ENCODE measurements around the gene DNAJC18. TPM values are rescaled to one million over a fixed set of nuclear protein-coding genes. Genes with fewer than 3 reads are reported as not detected.

DNAJC18 gene
- total RNA-seq, 2 donors from 2014 or later = 14.8 to 15.2 TPM

Other genes starting within 250 kb of the DNAJC18 start
- 10 to 100 TPM; 41.4 to 42.5 TPM for gene SIL1, start 241.2 kb downstream of the DNAJC18 start, total RNA-seq
- 100 to 1,000 TPM; 104 to 162 TPM for gene MATR3, start 145.8 kb downstream of the DNAJC18 start, total RNA-seq
- 100 to 1,000 TPM; 108 to 123 TPM for gene PAIP2, start 97.7 kb downstream of the DNAJC18 start, total RNA-seq
- not detected for gene SLC23A1, start 56.2 kb downstream of the DNAJC18 start, total RNA-seq
- gene MZB1, start 49.6 kb downstream of the DNAJC18 start, total RNA-seq = 1 to 10 TPM in 1 of 2 donors, under 1 TPM in 1; 0.55 to 1.2 TPM
- 10 to 100 TPM; 21.7 to 27.9 TPM for gene PROB1, start 44.4 kb downstream of the DNAJC18 start, total RNA-seq
- gene SPATA24, start 35.4 kb downstream of the DNAJC18 start, total RNA-seq = 1 to 10 TPM; 8.8 to 9.0 TPM
- 10 to 100 TPM; 21.6 to 49.8 TPM for gene ECSCR, start 23.2 kb upstream of the DNAJC18 start, total RNA-seq
- not detected for gene SMIM33, start 31.5 kb upstream of the DNAJC18 start, total RNA-seq
- 10 to 100 TPM; 84.4 to 92.0 TPM for gene STING1, start 43.2 kb upstream of the DNAJC18 start, total RNA-seq
- 100 to 1,000 TPM in 1 of 2 donors, 10 to 100 TPM in 1; 91.3 to 133 TPM for gene UBE2D2, start 121.8 kb upstream of the DNAJC18 start, total RNA-seq
- gene CXXC5, start 208.8 kb upstream of the DNAJC18 start, total RNA-seq = 10 to 100 TPM; 33.4 to 44.1 TPM